ENCODE data around the gene SRSF4.

SRSF4 gene

DNA sequence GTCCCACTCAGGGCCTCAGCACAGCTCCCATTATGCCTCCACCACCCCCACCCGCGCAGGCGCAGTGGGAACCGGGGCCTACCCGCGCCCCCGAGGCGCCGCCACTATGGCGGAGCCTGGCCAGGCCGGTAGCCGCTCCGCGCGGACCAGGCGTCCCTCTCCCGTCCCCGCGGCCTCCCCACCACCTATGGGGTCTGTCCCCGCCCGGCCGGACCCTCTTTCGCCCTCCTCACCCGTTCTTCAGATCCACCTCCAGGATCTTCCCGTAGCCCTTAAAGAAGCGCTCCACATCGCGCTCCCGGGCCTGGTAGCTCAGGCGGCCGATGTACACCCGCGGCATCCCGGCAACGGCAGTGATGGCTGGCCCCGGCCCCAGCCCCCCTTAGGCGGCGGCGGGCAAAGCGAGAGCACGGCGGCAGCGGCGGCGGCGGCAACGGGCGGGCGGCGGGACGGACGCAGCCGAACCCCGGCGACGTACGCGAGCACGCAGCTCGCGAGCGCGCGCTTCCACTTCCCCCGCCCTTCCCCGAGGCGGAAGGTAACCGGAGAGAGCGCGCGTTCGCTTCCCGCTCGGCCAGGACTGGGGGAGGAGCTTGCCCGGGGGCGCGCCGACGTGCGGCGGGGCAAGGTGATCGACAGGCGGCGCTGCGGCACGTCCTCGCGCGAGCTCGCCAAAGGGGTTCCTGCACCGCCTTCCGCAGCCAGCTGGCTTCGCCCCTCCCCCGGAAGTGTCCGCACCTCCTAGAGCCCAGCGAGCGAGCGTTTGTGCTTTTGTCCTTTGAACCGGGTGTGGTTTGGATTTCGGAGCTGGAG is at the start of gene SRSF4:
TSS of gene SRSF4 (minus strand) at position 488 of the 813 bp plus-strand sequence. CDS start at position 340, 148 bp downstream.
- H3K27me3 ChIP-seq (replicated peaks; ENCODE audit: control insufficient read depth, insufficient read depth, low read length): no peaks in the 10 kb centered on the region
- peak; percentile 69 for TF ChIP-seq CTCF (IDR thresholded peaks at IDR 0.05; ENCODE audit: insufficient read depth, low read length, poor library complexity, severe bottlenecking)
- DNase-seq (ENCODE audit: extremely low read depth, insufficient read length): peak; percentile 99
- H3K36me3 ChIP-seq (ENCODE audit: control insufficient read depth, insufficient read depth, low read length): 0 out of 2 replicates have a peak, but pooled peaks cover 2% of the 10 kb centered on the region
- H3K4me3 ChIP-seq (replicated peaks; ENCODE audit: low read depth, low read length): peak within 1 kb of the TSS; percentile 99

DNA sequence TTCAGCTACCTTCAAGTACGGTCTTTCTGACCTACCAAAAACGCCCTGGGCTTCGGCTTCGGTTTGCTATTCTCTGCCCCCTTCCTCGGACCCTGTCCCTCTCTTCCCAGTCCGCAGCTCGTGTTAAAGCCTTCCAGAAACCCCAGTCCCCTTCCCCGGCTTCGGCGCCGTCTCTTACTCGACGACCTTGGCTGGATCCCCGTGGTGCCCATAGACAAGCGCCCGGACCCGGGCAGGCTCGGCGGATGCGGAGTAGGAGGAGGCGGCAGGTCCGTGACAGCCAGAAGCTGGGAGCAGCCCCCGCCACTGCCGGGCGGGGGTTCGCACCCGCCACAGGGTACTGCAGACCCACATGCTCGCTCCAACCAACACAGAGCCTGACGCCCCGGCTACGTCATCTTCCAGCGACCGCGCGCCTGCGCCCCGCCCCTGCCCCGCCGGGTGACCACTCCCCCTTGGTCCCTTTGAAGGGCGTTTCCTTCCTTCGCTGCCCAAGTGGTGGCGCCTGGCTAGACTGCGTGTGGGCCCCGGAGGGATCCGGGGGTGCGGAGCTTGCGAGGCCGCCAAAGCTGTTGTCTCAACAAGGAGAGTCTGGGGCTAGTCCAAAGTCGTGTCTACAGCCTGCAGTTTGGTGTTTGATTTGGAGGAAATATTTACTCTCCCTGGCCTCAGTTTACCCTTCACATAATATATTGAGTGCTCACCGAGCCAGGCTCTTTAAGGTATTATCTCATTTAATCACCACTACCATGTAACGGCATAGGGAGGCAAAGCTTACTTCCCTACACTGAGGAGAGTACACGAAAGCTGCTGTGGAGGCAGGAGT is 49.1 kb upstream of the SRSF4 start, which contains the start of gene MECR:
TSS of gene MECR (minus strand) at position 382 of the 826 bp plus-strand sequence. CDS start at position 354, 28 bp downstream.
- peak; percentile 96 for DNase-seq (ENCODE audit: extremely low read depth, insufficient read length)
- H3K36me3 ChIP-seq (ENCODE audit: control insufficient read depth, insufficient read depth, low read length): no peaks in the 10 kb centered on the region
- no peaks in the 10 kb centered on the region for H3K27me3 ChIP-seq (replicated peaks; ENCODE audit: control insufficient read depth, insufficient read depth, low read length)
- peak; percentile 40 for TF ChIP-seq CTCF (IDR thresholded peaks at IDR 0.05; ENCODE audit: insufficient read depth, low read length, poor library complexity, severe bottlenecking)
- peak within 1 kb of the TSS; percentile 89 for H3K4me3 ChIP-seq (replicated peaks; ENCODE audit: low read depth, low read length)

- TF ChIP-seq CTCF (IDR thresholded peaks at IDR 0.05; ENCODE audit: insufficient read depth, low read length, poor library complexity, severe bottlenecking): no peak
- no peak for DNase-seq (ENCODE audit: extremely low read depth, insufficient read length)
- Histone ChIP-seq H3K27me3 (replicated peaks; ENCODE audit: control insufficient read depth, insufficient read depth, low read length) (no peaks in the 10 kb centered on the region), H3K4me3 (replicated peaks; ENCODE audit: low read depth, low read length) (peak overlapping the region; percentile 89), H3K36me3 (ENCODE audit: control insufficient read depth, insufficient read depth, low read length) (no peaks in the 10 kb centered on the region)
Observed at GRCh38 chr1:29230204-29230552, 48.5 kb upstream of the SRSF4 start.

GRCh38 chr1:29227511-29227910 is 45.8 kb upstream of the SRSF4 start:
- no peak for TF ChIP-seq CTCF (IDR thresholded peaks at IDR 0.05; ENCODE audit: insufficient read depth, low read length, poor library complexity, severe bottlenecking)
- Histone ChIP-seq H3K27me3 (replicated peaks; ENCODE audit: control insufficient read depth, insufficient read depth, low read length) (no peaks in the 10 kb centered on the region), H3K4me3 (replicated peaks; ENCODE audit: low read depth, low read length) (no peak overlapping the region), H3K36me3 (ENCODE audit: control insufficient read depth, insufficient read depth, low read length) (no peaks in the 10 kb centered on the region)
- no peak for DNase-seq (ENCODE audit: extremely low read depth, insufficient read length)

GRCh38 chr1:29225361-29225760 is 43.7 kb upstream of the SRSF4 start:
- TF ChIP-seq CTCF (IDR thresholded peaks at IDR 0.05; ENCODE audit: insufficient read depth, low read length, poor library complexity, severe bottlenecking): no peak
- no peaks in the 10 kb centered on the region for H3K27me3 ChIP-seq (replicated peaks; ENCODE audit: control insufficient read depth, insufficient read depth, low read length)
- H3K36me3 ChIP-seq (ENCODE audit: control insufficient read depth, insufficient read depth, low read length): no peaks in the 10 kb centered on the region

More at GRCh38 chr1:29225361-29225760, 43.7 kb upstream of the SRSF4 start:
- DNase-seq (ENCODE audit: extremely low read depth, insufficient read length): no peak
- no peak overlapping the region for H3K4me3 ChIP-seq (replicated peaks; ENCODE audit: low read depth, low read length)

Measured in GM06990 (cell line).